CD14-positive monocyte (primary cell): ENCODE data around the gene SLC22A17. TPM values are rescaled to one million over a fixed set of nuclear protein-coding genes. Genes with fewer than 3 reads are reported as not detected.

Experiments used
- DNase-seq, 3 donors: peaks; one replicate each; pipeline ENCODE4 v3.0.0-alpha.2; 2011 to 2022
- H2AFZ ChIP-seq: 2 replicates; pipeline ENCODE4 v1.6.0; 2012; ENCODE audit warnings: mild to moderate bottlenecking, low read depth, low read length, inconsistent platforms; ENCODE audit not compliant: insufficient read depth, poor library complexity, severe bottlenecking
- H3K27ac ChIP-seq, 2 donors: 1 replicate in 1 of 2; 2 replicates in 1 of 2; pipeline ENCODE4 v1.5.1; 2012 to 2013; ENCODE audit warnings: low read length in 2 of 2, control low read depth in 1 of 2, inconsistent platforms in 1 of 2, low read depth in 1 of 2, mild to moderate bottlenecking in 1 of 2
- H3K27me3 ChIP-seq, 2 donors: one replicate each; pipeline versions ENCODE4 v1.6.0 to v1.6.1; 2011 to 2013; ENCODE audit warnings: low read length in 2 of 2; ENCODE audit not compliant: control insufficient read depth in 2 of 2, insufficient read depth in 2 of 2
- H3K36me3 ChIP-seq, 2 donors: replicated peaks in 1 of 2; 1 replicate in 1 of 2; 2 replicates in 1 of 2; pipeline versions ENCODE4 v1.5.1 to v1.6.1; 2012 to 2013; ENCODE audit warnings: low read length in 2 of 2, control low read depth in 1 of 2, inconsistent platforms in 1 of 2, mild to moderate bottlenecking in 1 of 2; ENCODE audit not compliant: insufficient read depth in 2 of 2, control insufficient read depth in 1 of 2
- H3K4me1 ChIP-seq, 2 donors: 1 replicate in 1 of 2; 2 replicates in 1 of 2; pipeline versions ENCODE4 v1.5.1 to v1.6.1; 2012 to 2013; ENCODE audit warnings: low read length in 2 of 2, control low read depth in 1 of 2, inconsistent platforms in 1 of 2, mild to moderate bottlenecking in 1 of 2, moderate library complexity in 1 of 2; ENCODE audit not compliant: insufficient read depth in 2 of 2, control insufficient read depth in 1 of 2
- H3K4me2 ChIP-seq: replicated peaks from 2 replicates; pipeline ENCODE3; 2012; ENCODE audit warnings: low read length, moderate library complexity, mild to moderate bottlenecking; ENCODE audit not compliant: poor library complexity, severe bottlenecking; ENCODE audit errors: extremely low read depth
- H3K4me3 ChIP-seq, 3 experiments: fragments of 200-600 bp in 1 of 3; sonication (generic) in 1 of 3; replicated peaks in 1 of 3; 1 replicate in 2 of 3; 2 replicates in 1 of 3; pipeline ENCODE4 v1.5.1; 2011 to 2013; ENCODE audit warnings: low read length in 3 of 3, mild to moderate bottlenecking in 3 of 3, control low read depth in 2 of 3, low read depth in 2 of 3, inconsistent platforms in 1 of 3, moderate library complexity in 1 of 3
- H3K79me2 ChIP-seq: 2 replicates; pipeline ENCODE4 v1.6.0; 2012; ENCODE audit warnings: mild to moderate bottlenecking, control low read depth, inconsistent platforms, low read length, moderate library complexity; ENCODE audit not compliant: insufficient read depth
- H3K9ac ChIP-seq: 2 replicates; pipeline ENCODE4 v1.6.0; 2017; ENCODE audit warnings: low read length, mild to moderate bottlenecking; ENCODE audit not compliant: insufficient read depth, poor library complexity, severe bottlenecking
- H3K9me3 ChIP-seq, 2 donors: replicated peaks in 1 of 2; 1 replicate in 1 of 2; 2 replicates in 1 of 2; pipeline versions ENCODE4 v1.5.1 to v1.6.1; 2012 to 2013; ENCODE audit warnings: low read length in 2 of 2, control low read depth in 1 of 2; ENCODE audit not compliant: control insufficient read depth in 1 of 2, insufficient read depth in 1 of 2
- H4K20me1 ChIP-seq: 2 replicates; pipeline ENCODE4 v1.6.0; 2012; ENCODE audit warnings: mild to moderate bottlenecking, low read length, control low read depth, moderate library complexity; ENCODE audit not compliant: insufficient read depth
- H3K27ac Mint-ChIP-seq, 7 donors: one replicate each; pipeline ENCODE4 v1.8.0; 2020; ENCODE audit warnings: mild to moderate bottlenecking in 7 of 7, mixed read lengths in 7 of 7, moderate library complexity in 6 of 7, inconsistent platforms in 2 of 7
- H3K27me3 Mint-ChIP-seq, 3 donors: one replicate each; pipeline ENCODE4 v1.8.0; 2021 to 2022; ENCODE audit warnings: low read depth in 3 of 3, mild to moderate bottlenecking in 3 of 3, mixed read lengths in 3 of 3, moderate library complexity in 3 of 3, inconsistent platforms in 1 of 3
- H3K36me3 Mint-ChIP-seq, 2 donors: one replicate each; pipeline ENCODE4 v1.8.0; 2020; ENCODE audit warnings: mixed read lengths in 2 of 2, inconsistent platforms in 1 of 2, mild to moderate bottlenecking in 1 of 2
- H3K4me1 Mint-ChIP-seq: one replicate; pipeline ENCODE4 v1.8.0; 2020; ENCODE audit warnings: mild to moderate bottlenecking, mixed read lengths
- H3K4me3 Mint-ChIP-seq, 2 donors: one replicate each; pipeline ENCODE4 v1.8.0; 2020; ENCODE audit warnings: mild to moderate bottlenecking in 2 of 2, mixed read lengths in 2 of 2, moderate library complexity in 1 of 2
- H3K9me3 Mint-ChIP-seq, 7 donors: one replicate each; pipeline ENCODE4 v1.8.0; 2020 to 2022; ENCODE audit warnings: mixed read lengths in 7 of 7, mild to moderate bottlenecking in 6 of 7, moderate library complexity in 6 of 7, inconsistent platforms in 2 of 7
- WGBS: methylation state at CpG from one replicate; pipeline ENCODE4 v1.1.5; 2013; ENCODE audit warnings: missing lambda C conversion rate; ENCODE audit not compliant: insufficient coverage; 5-methylcytosine and 5-hydroxymethylcytosine counted together
- intact Hi-C, 2 donors: fragments of 100-400 bp; cut with micrococcal nuclease; formaldehyde crosslinking; loops; one replicate each; pipeline versions ENCODE4 v1.15.0 to v1.15.1; 2023
- polyA plus RNA-seq, 3 donors: library from polyadenylated mRNA; depleted of rRNA in 1 of 3; unstranded in 2 of 3; stranded (reverse) in 1 of 3; fragments of 300-500 nt in 2 of 3; fragments of >200 nt in 1 of 3; fragmentation: Illumina TruSeq in 2 of 3; gene quantifications; 1 replicate in 2 of 3; 2 replicates in 1 of 3; pipeline ENCODE4 v1.2.3, GENCODE V29; 2012 to 2021
- TF ChIP-seq, protein P1 (sequence below): fragments of 200-600 bp; IDR thresholded peaks from one replicate; pipeline ENCODE4 v1.8.0; 2022; ENCODE audit warnings: antibody characterized with exemption, mild to moderate bottlenecking

Gene SLC22A17
- polyA plus RNA-seq, 3 donors: not detected

DNA sequence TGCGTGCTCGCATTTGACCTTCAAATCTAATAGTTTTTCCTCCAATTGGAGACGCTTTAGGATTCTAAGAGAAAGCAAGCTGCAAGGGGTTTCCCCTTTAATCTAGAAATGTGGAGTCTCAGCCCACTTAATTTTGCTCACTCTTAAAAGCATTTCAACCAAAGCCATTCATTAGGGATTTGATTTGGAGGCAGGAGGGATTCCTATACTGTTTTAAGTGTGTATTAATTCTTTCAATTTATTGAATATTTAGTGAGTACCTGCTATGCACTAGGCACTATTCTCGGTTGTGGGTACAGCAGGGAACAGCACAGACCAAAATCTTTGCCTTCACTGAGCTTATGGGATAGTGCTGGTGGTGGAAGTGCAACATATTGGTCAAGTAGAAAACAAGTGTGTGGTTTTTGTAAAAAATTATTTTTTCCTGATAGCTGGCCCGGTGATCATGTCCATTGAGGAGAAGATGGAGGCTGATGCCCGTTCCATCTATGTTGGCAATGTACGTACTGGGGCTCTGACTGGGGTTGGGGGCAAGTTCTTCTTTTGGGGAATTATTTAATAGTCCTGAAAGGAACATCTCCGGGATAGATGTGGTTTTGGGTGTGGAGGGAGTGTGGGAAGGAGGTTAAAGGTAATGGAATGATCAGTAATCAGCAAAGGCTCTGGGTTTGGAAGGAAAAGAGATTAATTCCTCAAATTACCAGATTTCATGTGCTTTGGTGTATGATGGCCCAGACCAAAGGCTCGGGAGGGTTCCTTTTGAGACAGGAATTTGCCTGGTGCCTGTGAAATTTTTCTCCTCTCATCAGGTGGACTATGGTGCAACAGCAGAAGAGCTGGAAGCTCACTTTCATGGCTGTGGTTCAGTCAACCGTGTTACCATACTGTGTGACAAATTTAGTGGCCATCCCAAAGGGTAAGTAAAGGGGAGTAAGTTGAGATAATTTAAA is 29.8 kb downstream of the SLC22A17 start:
- H3K36me3 ChIP-seq: peaks cover 27 to 37% of the 10 kb centered on the region in 2 donors
- Mint-ChIP-seq H3K4me3 (peak overlapping the region; percentile 90 to 92), H3K9me3 (peaks cover 0 to 3% (median 0%) of the 10 kb centered on the region in 7 donors), H3K36me3 (peaks cover 39 to 42% of the 10 kb centered on the region in 2 donors), H3K27me3 (peaks cover 0 to 2% (median 0%) of the 10 kb centered on the region in 3 donors), H3K27ac (peak overlapping the region; percentile 94 to 98 (median 96)), H3K4me1 (peaks cover 25% of the 10 kb centered on the region)
- H3K4me1 ChIP-seq: peaks cover 23 to 24% of the 10 kb centered on the region in 2 donors
- no peaks in the 10 kb centered on the region for H3K27me3 ChIP-seq
- 73% methylated on average over 4 of the region's 10 CpGs for WGBS
- peaks cover 27% of the 10 kb centered on the region for H3K79me2 ChIP-seq
- peaks cover 24% of the 10 kb centered on the region for H4K20me1 ChIP-seq
- H2AFZ ChIP-seq: no peak overlapping the region
- peak overlapping the region; percentile 94 for H3K9ac ChIP-seq
- no peaks in the 10 kb centered on the region for H3K9me3 ChIP-seq
- DNase-seq: no peak
- H3K27ac ChIP-seq: peak overlapping the region in 1 of 2 donors; percentile 93
- H3K4me2 ChIP-seq: peak overlapping the region; percentile 84
- TF ChIP-seq, protein P1, sequence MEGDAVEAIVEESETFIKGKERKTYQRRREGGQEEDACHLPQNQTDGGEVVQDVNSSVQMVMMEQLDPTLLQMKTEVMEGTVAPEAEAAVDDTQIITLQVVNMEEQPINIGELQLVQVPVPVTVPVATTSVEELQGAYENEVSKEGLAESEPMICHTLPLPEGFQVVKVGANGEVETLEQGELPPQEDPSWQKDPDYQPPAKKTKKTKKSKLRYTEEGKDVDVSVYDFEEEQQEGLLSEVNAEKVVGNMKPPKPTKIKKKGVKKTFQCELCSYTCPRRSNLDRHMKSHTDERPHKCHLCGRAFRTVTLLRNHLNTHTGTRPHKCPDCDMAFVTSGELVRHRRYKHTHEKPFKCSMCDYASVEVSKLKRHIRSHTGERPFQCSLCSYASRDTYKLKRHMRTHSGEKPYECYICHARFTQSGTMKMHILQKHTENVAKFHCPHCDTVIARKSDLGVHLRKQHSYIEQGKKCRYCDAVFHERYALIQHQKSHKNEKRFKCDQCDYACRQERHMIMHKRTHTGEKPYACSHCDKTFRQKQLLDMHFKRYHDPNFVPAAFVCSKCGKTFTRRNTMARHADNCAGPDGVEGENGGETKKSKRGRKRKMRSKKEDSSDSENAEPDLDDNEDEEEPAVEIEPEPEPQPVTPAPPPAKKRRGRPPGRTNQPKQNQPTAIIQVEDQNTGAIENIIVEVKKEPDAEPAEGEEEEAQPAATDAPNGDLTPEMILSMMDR: no peak
- H3K4me3 ChIP-seq: peak overlapping the region; percentile 74 to 92 (median 92)
- intact Hi-C loops: loop anchor here (5.0 to 10.0 kb wide), 4 partner anchors 36 to 242 kb away; partner anchors contain the start of genes ACIN1 (in 1 of the 2), AP1G2 (in 1 of the 2), C14orf119 (in 1 of the 2) and HOMEZ (in 1 of the 2)
